PC-3 (cell line): ENCODE results near the gene SLC35B1. TPM values are rescaled to one million over a fixed set of nuclear protein-coding genes. Genes with fewer than 3 reads are reported as not detected.

Source experiments
- ATAC-seq: fragments of 200-7000 bp; cut with Tn5 transposase; 2 replicates; pipeline ENCODE4 v1.9.1; 2020; ENCODE audit warnings: mild to moderate bottlenecking, moderate library complexity
- BruUV-seq: library from RNA; stranded (reverse); fragments of 400-500 nt; replicated peaks from 2 replicates; lab custom pipeline; 2021; lab: Mats Ljungman, UMichigan
- CTCF ChIA-PET: fragments of 300-600 bp; sonication (Branson Sonifier 250); formaldehyde crosslinking; loops from one replicate; lab custom pipeline; 2022; ENCODE audit warnings: antibody characterized with exemption; lab: Charles Lee
- POLR2A ChIA-PET: fragments of 300-600 bp; sonication (Branson Sonifier 250); formaldehyde crosslinking; loops from one replicate; lab custom pipeline; 2022; ENCODE audit warnings: antibody characterized with exemption; ENCODE audit not compliant: unreplicated experiment; lab: Charles Lee
- DNase-seq: peaks from one replicate; pipeline ENCODE4 v3.0.0-alpha.2; 2015
- H2AFZ ChIP-seq: fragments of 300-600 bp; sonication (generic); 2 replicates; pipeline ENCODE4 v1.6.0; 2016; ENCODE audit warnings: antibody characterized with exemption, low read length
- H3F3A ChIP-seq: fragments of 300-600 bp; sonication (generic); one replicate; pipeline ENCODE4 v1.6.0; 2017; ENCODE audit warnings: antibody characterized with exemption, low read length, control low read depth, mild to moderate bottlenecking; ENCODE audit not compliant: unreplicated experiment
- H3K27ac ChIP-seq: fragments of 300-600 bp; sonication (generic); 2 replicates; pipeline ENCODE4 v1.5.1; 2016; ENCODE audit warnings: mild to moderate bottlenecking, low read length
- H3K27me3 ChIP-seq: fragments of 300-600 bp; sonication (generic); 2 replicates; pipeline ENCODE4 v1.6.1; 2016; ENCODE audit warnings: low read length, mixed read lengths
- H3K36me3 ChIP-seq: fragments of 300-600 bp; sonication (generic); 2 replicates; pipeline ENCODE4 v1.6.1; 2016; ENCODE audit warnings: low read depth, mixed run types, low read length, mixed read lengths
- H3K4me1 ChIP-seq: fragments of 300-600 bp; sonication (generic); 2 replicates; pipeline ENCODE4 v1.5.1; 2016; ENCODE audit warnings: low read length; ENCODE audit not compliant: insufficient read depth
- H3K4me2 ChIP-seq: fragments of 300-600 bp; sonication (generic); 2 replicates; pipeline ENCODE4 v1.6.0; 2016; ENCODE audit warnings: low read length
- H3K4me3 ChIP-seq: fragments of 300-600 bp; sonication (generic); 2 replicates; pipeline ENCODE4 v1.5.1; 2016; ENCODE audit warnings: mild to moderate bottlenecking, low read length, mixed read lengths
- H3K79me2 ChIP-seq: fragments of 300-600 bp; sonication (generic); 2 replicates; pipeline ENCODE4 v1.6.1; 2017; ENCODE audit warnings: low read length, mixed read lengths
- H3K9ac ChIP-seq: fragments of 300-600 bp; sonication (generic); 2 replicates; pipeline ENCODE4 v1.6.0; 2016; ENCODE audit warnings: mild to moderate bottlenecking, low read length
- H3K9me2 ChIP-seq: fragments of 300-600 bp; sonication (generic); replicated peaks from 2 replicates; pipeline ENCODE4 v1.6.1; 2016; ENCODE audit warnings: mixed run types, low read length, mixed read lengths
- H3K9me3 ChIP-seq: fragments of 300-600 bp; sonication (generic); 2 replicates; pipeline ENCODE4 v1.6.1; 2016; ENCODE audit warnings: low read length, mixed read lengths
- H4K20me1 ChIP-seq: fragments of 300-600 bp; sonication (generic); 2 replicates; pipeline ENCODE4 v1.6.1; 2016; ENCODE audit warnings: low read length, mixed read lengths
- CTCF ChIP-seq: fragments of 300-600 bp; sonication (generic); conservative IDR thresholded peaks from 2 replicates; pipeline ENCODE4 v1.5.1; 2017; ENCODE audit warnings: antibody characterized with exemption, low read depth, mild to moderate bottlenecking, low read length
- EZH2 ChIP-seq: fragments of 300-600 bp; sonication (generic); IDR thresholded peaks from one replicate; pipeline ENCODE4 v1.6.1; 2017; ENCODE audit warnings: antibody characterized with exemption, mild to moderate bottlenecking, low read length; ENCODE audit not compliant: unreplicated experiment
- EZH2phosphoT487 ChIP-seq: fragments of 300-600 bp; sonication (generic); IDR thresholded peaks from 2 replicates; pipeline ENCODE4 v1.6.1; 2018; ENCODE audit warnings: mild to moderate bottlenecking, antibody characterized with exemption, low read length, borderline replicate concordance
- intact Hi-C: fragments of 100-400 bp; cut with micrococcal nuclease; formaldehyde crosslinking; loops from 2 replicates; pipeline ENCODE4 v1.9.0; 2023
- total RNA-seq: library from RNA; depleted of rRNA; stranded (reverse); fragments of >200 nt; gene quantifications from 2 replicates; pipeline ENCODE4 v1.2.3, GENCODE V29; 2014

The SLC35B1 gene
- total RNA-seq, 1 experiment from 2014 or later = 211 TPM

- ChIA-PET CTCF (interaction anchor here (0.7 to 2.5 kb wide), 5 partner anchors 114 to 139 kb away, joined by 3 to 13 read pairs (median 4); no protein-coding TSS in a partner anchor), POLR2A (no interaction called here)
Measured at GRCh38 chr17:49696233-49696761, 11.5 kb downstream of the SLC35B1 start.

GRCh38 chr17:49695698-49696232, 12.0 kb downstream of the SLC35B1 start:
- POLR2A ChIA-PET = no interaction called here
- CTCF ChIA-PET = interaction anchor here (0.7 to 2.5 kb wide), 5 partner anchors 113 to 138 kb away, joined by 3 to 13 read pairs (median 4); no protein-coding TSS in a partner anchor
- Histone ChIP-seq H3K9ac (no peak overlapping the region), H3K4me3 (no peak overlapping the region), H3K4me2 (no peak overlapping the region), H4K20me1 (no peaks in the 10 kb centered on the region), H3K4me1 (no peaks in the 10 kb centered on the region), H3K9me2 (no peaks in the 10 kb centered on the region), H3K79me2 (no peaks in the 10 kb centered on the region), H3K36me3 (peaks cover 6% of the 10 kb centered on the region), H3K27ac (no peak overlapping the region), H2AFZ (no peak overlapping the region), H3K27me3 (no peaks in the 10 kb centered on the region), H3K9me3 (no peaks in the 10 kb centered on the region), H3F3A (no peaks in the 10 kb centered on the region)
- BruUV-seq = no TSS peak
- no peak for DNase-seq
- TF ChIP-seq EZH2 (no peak), EZH2phosphoT487 (no peak), CTCF (no peak; the same call in 1 of the 2 replicates)
- intact Hi-C loops = loop anchor here (1.0 to 2.0 kb wide), 2 partner anchors 79 to 127 kb away; no protein-coding TSS in a partner anchor
- no peak for ATAC-seq

More at GRCh38 chr17:49696233-49696761, 11.5 kb downstream of the SLC35B1 start:
- no peak overlapping the region for H3K4me2 ChIP-seq
- no peak overlapping the region for H3K27ac ChIP-seq
- H4K20me1 ChIP-seq = no peaks in the 10 kb centered on the region
- no peak overlapping the region for H3K9ac ChIP-seq
- no peak overlapping the region for H3K4me3 ChIP-seq
- no peak overlapping the region for H2AFZ ChIP-seq
- no peaks in the 10 kb centered on the region for H3K79me2 ChIP-seq
- H3F3A ChIP-seq = no peaks in the 10 kb centered on the region
- peaks cover 12% of the 10 kb centered on the region for H3K36me3 ChIP-seq
- ATAC-seq (no peak), DNase-seq (no peak)
- intact Hi-C loops = no loop called here
- BruUV-seq = no TSS peak
- no peaks in the 10 kb centered on the region for H3K9me3 ChIP-seq
- TF ChIP-seq CTCF (no peak), EZH2phosphoT487 (no peak), EZH2 (no peak)
- no peaks in the 10 kb centered on the region for H3K4me1 ChIP-seq
- no peaks in the 10 kb centered on the region for H3K9me2 ChIP-seq
- H3K27me3 ChIP-seq = no peaks in the 10 kb centered on the region
